Ramos (cell line): Measurements from ENCODE around the gene TNNC2.
"Not testable (repeated sequence)": the region's sequence is repeated elsewhere in the genome, so short reads cannot be mapped to it uniquely, and the experiment has no call there.

Source experiments
- in situ Hi-C: fragments of 300-500 bp; cut with MboI; formaldehyde crosslinking; loops from one replicate; pipeline ENCODE4 v1.14.3; 2022; ENCODE audit warnings: low sequenced_read_pairs; ENCODE audit not compliant: unreplicated experiment

TNNC2 gene

GRCh38 chr20:45823949-45824835, 2.9 kb downstream of the TNNC2 start:
- in situ Hi-C loops, result loop anchor here (25.0 kb wide), 1 partner anchor 113 kb away; the partner anchor contains the start of gene PCIF1

GRCh38 chr20:45822857-45823256, 4.3 kb downstream of the TNNC2 start:
- in situ Hi-C loops, result loop anchor here (25.0 kb wide), 1 partner anchor 114 kb away; the partner anchor contains the start of gene PCIF1

- in situ Hi-C loops, result loop anchor here (25.0 kb wide), 1 partner anchor 115 kb away; the partner anchor contains the start of gene PCIF1
Observed at GRCh38 chr20:45821947-45822346, 5.2 kb downstream of the TNNC2 start.

- in situ Hi-C loops, result loop anchor here (25.0 kb wide), 1 partner anchor 118 kb away; the partner anchor contains the start of gene PCIF1
Observed at GRCh38 chr20:45819466-45819865, 7.6 kb downstream of the TNNC2 start.

- in situ Hi-C loops, result loop anchor here (25.0 kb wide), 1 partner anchor 119 kb away; the partner anchor contains the start of gene PCIF1
Observed at GRCh38 chr20:45818239-45818638, 8.9 kb downstream of the TNNC2 start.

- in situ Hi-C loops, result loop anchor here (25.0 kb wide), 1 partner anchor 120 kb away; the partner anchor contains the start of gene PCIF1
Observed at GRCh38 chr20:45817376-45818194, 9.5 kb downstream of the TNNC2 start.

- in situ Hi-C loops, result loop anchor here (25.0 kb wide), 1 partner anchor 120 kb away; the partner anchor contains the start of gene PCIF1
Observed at GRCh38 chr20:45816951-45817350, 10.2 kb downstream of the TNNC2 start.

GRCh38 chr20:45814314-45814713, 12.8 kb downstream of the TNNC2 start:
- in situ Hi-C loops, result loop anchor here (25.0 kb wide), 1 partner anchor 123 kb away; the partner anchor contains the start of gene PCIF1

GRCh38 chr20:45813489-45813888, 13.6 kb downstream of the TNNC2 start:
- in situ Hi-C loops, result loop anchor here (25.0 kb wide), 1 partner anchor 124 kb away; the partner anchor contains the start of gene PCIF1

GRCh38 chr20:45813006-45813340, 14.1 kb downstream of the TNNC2 start:
- in situ Hi-C loops, result loop anchor here (25.0 kb wide), 1 partner anchor 124 kb away; the partner anchor contains the start of gene PCIF1

- in situ Hi-C loops, result loop anchor here (25.0 kb wide), 1 partner anchor 125 kb away; the partner anchor contains the start of gene PCIF1
Observed at GRCh38 chr20:45812157-45813005, 14.7 kb downstream of the TNNC2 start, which contains the start of gene UBE2C. TSS of gene UBE2C (plus strand) at chr20:45812644. CDS start at chr20:45812696, 52 bp downstream.

GRCh38 chr20:45810191-45810970, 16.7 kb downstream of the TNNC2 start:
- in situ Hi-C loops, result loop anchor here (25.0 kb wide), 1 partner anchor 127 kb away; the partner anchor contains the start of gene PCIF1

- in situ Hi-C loops, result loop anchor here (25.0 kb wide), 1 partner anchor 135 kb away; the partner anchor contains the start of gene PCIF1
Observed at GRCh38 chr20:45801851-45802250, 25.3 kb downstream of the TNNC2 start.

- in situ Hi-C loops, result no loop called here
Observed at GRCh38 chr20:45798935-45799642, 28.0 kb downstream of the TNNC2 start.

GRCh38 chr20:45797955-45798354, 29.2 kb downstream of the TNNC2 start:
- in situ Hi-C loops, result not testable (repeated sequence)

GRCh38 chr20:45797510-45797909, 29.6 kb downstream of the TNNC2 start:
- in situ Hi-C loops, result not testable (repeated sequence)

GRCh38 chr20:45796337-45797065, 30.6 kb downstream of the TNNC2 start:
- in situ Hi-C loops, result no loop called here
